GM21723 (cell line): ENCODE measurements around the gene MAP2K7.
A peak's percentile ranks its signal among the peaks of the same experiment; 100 is the strongest.
"Not testable (repeated sequence)": the region's sequence is repeated elsewhere in the genome, so short reads cannot be mapped to it uniquely, and the experiment has no call there.

ENCODE experiments used
- ATAC-seq: cut with Tn5 transposase; IDR thresholded peaks from one replicate; pipeline ENCODE4 v1.9.1; 2021; ENCODE audit warnings: mild to moderate bottlenecking, moderate library complexity; ENCODE audit not compliant: unreplicated experiment

The MAP2K7 gene

GRCh38 chr19:7928741-7929701 lies 25.3 kb downstream of the MAP2K7 start:
- no peak for ATAC-seq

- ATAC-seq: not testable (repeated sequence)
These were observed 26.4 kb downstream of the MAP2K7 start for GRCh38 chr19:7930030-7930429.

GRCh38 chr19:7930765-7931164 lies 27.1 kb downstream of the MAP2K7 start:
- no peak for ATAC-seq

GRCh38 chr19:7931221-7932061 lies 27.8 kb downstream of the MAP2K7 start:
- ATAC-seq: no peak

GRCh38 chr19:7932276-7932929 lies 28.7 kb downstream of the MAP2K7 start:
- ATAC-seq: no peak

- ATAC-seq: no peak
These were observed 29.2 kb downstream of the MAP2K7 start for GRCh38 chr19:7932930-7933300.

GRCh38 chr19:7933411-7933810 lies 29.7 kb downstream of the MAP2K7 start:
- no peak for ATAC-seq

- no peak for ATAC-seq
These were observed 30.4 kb downstream of the MAP2K7 start for GRCh38 chr19:7933828-7934725.

- ATAC-seq: no peak
These were observed 31.1 kb downstream of the MAP2K7 start for GRCh38 chr19:7934766-7935165.

- no peak for ATAC-seq
These were observed 37.2 kb downstream of the MAP2K7 start for GRCh38 chr19:7940841-7941240.

GRCh38 chr19:7941895-7942596 lies 38.4 kb downstream of the MAP2K7 start:
- no peak for ATAC-seq

- no peak for ATAC-seq
These were observed 39.3 kb downstream of the MAP2K7 start for GRCh38 chr19:7942981-7943443.

GRCh38 chr19:7943444-7944176 lies 39.9 kb downstream of the MAP2K7 start, which contains the start of gene TIMM44:
Gene TIMM44, minus strand, starts transcription at chr19:7943666. Its CDS starts 15 bp downstream, at chr19:7943651.
- ATAC-seq: peak; percentile 93

GRCh38 chr19:7944177-7944761 lies 40.6 kb downstream of the MAP2K7 start:
- peak; percentile 31 for ATAC-seq

GRCh38 chr19:7947939-7948338 lies 44.3 kb downstream of the MAP2K7 start:
- no peak for ATAC-seq

- no peak for ATAC-seq
These were observed 49.4 kb downstream of the MAP2K7 start for GRCh38 chr19:7953060-7953459.

GRCh38 chr19:7953576-7953975 lies 49.9 kb downstream of the MAP2K7 start:
- ATAC-seq: no peak

GRCh38 chr19:7955696-7956095 lies 52.0 kb downstream of the MAP2K7 start:
- no peak for ATAC-seq
